IPS DF 4.7 (cell line): ENCODE results near the gene PRKCH.
"Not testable (repeated sequence)": the region's sequence is repeated elsewhere in the genome, so short reads cannot be mapped to it uniquely, and the experiment has no call there.

Experiments used
- DNase-seq: peaks from one replicate; pipeline ENCODE4 v3.0.0-alpha.2; 2013; ENCODE audit warnings: low spot score; ENCODE audit errors: extremely low read depth

The PRKCH gene

DNA sequence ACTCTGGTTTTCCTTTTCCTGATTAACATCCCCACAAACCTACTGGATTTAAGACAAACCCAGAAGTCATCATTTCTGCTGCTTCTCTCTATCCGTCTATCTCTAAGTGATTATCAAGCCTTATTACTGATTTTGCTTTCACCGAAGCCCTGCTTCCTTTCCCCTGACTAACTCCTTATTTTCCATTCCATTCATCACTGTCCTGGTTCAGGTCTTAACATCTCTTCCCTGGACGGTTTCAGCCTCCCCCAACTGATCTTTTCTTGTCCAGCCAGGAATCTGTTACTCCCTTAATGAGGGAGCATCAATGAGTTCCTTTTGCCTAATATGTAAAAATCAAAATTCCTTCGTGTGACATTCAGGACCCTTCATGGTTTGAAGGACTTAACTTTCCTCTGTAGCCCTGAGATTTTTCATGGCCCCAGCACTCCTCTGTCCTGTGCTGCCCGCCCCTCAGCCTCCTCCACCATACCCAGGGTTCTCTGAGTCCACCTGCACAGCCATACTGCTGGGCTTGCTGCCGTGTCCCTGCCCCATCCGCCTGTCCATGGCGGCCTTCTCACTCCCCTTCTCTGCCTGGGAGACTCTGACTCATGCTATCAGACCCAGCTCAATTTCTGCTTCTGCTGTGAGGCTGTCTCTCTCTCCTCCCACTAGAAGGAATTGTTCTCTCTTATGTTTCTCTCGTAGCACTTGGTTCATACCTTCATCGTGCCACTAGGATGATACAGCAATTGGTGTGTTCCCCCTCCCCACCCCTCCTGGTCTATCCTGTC, 206.1 kb downstream of the PRKCH start:
- DNase-seq, result no peak

DNA sequence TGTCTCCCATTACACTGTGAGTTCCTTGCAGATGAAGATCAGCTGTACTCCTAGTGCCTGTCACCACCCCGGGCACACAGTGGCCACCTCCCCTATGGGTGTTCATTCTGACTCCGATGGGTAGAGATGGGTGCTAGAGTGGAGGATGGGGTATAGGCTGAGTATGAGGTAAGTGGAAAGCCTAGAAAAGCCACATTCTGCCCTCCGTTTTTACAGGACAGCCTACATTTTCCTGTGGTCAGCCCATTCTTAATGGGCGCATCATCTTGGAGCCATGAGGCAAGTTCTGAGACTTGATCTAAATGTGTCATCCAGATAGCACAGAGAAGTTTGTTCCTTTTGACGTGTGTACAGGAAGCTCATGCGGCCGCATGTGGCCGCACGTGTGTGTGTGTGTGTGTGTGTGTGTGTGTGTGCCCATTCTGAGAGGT, 207.2 kb downstream of the PRKCH start:
- DNase-seq, result no peak

DNA sequence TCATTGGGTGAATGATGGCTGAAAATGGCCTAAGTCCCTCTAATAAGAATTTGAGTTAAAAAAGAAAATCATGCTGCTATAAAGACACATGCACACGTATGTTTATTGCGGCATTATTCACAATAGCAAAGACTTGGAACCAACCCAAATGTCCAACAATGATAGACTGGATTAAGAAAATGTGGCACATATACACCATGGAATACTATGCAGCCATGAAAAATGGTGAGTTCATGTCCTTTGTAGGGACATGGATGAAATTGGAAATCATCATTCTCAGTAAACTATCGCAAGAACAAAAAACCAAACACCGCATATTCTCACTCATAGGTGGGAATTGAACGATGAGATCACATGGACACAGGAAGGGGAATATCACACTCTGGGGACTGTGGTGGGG, 208.0 kb downstream of the PRKCH start:
- not testable (repeated sequence) for DNase-seq

DNA sequence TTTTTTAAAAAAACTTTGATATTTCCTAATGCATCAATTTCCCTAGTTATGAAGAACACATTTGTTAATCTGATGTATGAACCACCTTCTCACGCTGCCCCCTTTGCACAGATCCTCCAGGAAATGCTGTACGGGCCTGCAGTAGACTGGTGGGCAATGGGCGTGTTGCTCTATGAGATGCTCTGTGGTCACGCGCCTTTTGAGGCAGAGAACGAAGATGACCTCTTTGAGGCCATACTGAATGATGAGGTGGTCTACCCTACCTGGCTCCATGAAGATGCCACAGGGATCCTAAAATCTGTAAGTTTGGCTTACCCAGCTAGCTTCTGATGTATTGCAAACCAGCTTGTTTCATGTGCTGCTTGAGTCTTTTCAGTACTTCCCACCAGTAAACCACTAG, 208.9 kb downstream of the PRKCH start:
- DNase-seq, result no peak

DNA sequence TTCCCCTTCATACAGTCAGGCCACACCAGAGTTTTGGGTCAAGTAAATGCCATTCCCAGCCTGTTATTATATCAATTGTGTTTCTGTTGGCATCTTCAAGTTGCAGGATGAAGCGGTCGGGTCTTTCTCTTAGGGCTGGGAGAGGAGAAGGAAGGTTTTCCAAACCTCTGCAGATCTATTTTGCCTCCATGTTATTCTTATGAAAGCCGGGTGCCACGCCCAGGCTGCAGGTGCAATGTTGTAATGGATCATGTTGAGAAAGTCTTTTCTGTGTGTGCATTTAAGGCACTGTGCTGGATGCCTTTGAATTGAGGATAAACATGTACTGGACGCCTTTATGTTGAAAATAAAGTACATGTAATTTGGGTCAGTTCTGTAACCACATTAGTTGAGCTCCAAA, 209.5 kb downstream of the PRKCH start:
- no peak for DNase-seq

DNA sequence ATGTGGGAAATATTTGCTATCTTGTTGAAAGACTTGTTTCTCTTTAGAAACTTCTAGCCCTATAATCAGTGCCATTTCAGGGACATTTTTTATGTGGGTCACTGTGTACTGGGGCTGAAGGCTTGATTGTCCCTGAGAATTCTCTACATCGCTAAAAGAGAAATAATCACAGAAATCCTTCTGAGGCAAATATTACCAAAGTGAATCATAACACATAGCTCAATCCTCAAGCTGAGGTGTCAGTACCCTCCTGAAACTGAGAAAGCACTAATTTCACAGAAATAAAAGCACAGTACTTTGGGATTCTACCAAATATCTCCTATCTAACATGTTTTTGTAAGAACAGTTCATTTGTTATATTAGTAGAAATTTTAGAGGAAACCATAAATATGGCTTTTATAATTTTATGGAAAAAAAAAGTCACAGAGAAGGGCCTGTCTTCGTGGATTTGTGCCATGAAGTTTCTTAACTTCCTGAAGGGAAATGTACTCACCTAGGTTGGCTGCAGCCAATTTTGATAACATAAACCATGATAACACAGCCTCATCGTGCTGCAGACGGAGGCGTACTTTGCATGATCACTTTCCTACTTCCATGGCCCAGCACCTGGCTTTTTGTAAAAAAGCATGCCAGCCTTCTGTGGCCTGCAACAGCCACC, 210.2 kb downstream of the PRKCH start:
- no peak for DNase-seq

DNA sequence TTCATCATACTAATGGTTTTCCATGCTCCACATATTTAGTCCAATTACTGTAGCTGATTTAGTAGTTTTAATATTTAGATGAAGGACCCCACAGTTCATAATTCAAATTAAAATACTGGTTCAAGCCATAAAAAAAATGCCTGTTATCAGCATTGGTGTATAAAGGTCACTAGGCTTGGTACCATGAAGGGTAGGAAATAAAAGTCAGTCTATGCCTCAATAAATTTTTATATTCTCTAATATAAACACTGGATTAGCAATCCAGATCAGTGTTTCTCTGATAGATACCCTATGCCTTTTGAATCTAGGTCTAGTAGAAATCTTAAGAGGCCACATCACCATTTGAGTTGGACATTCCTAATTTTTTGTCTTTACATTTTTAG, 210.7 kb downstream of the PRKCH start:
- no peak for DNase-seq

DNA sequence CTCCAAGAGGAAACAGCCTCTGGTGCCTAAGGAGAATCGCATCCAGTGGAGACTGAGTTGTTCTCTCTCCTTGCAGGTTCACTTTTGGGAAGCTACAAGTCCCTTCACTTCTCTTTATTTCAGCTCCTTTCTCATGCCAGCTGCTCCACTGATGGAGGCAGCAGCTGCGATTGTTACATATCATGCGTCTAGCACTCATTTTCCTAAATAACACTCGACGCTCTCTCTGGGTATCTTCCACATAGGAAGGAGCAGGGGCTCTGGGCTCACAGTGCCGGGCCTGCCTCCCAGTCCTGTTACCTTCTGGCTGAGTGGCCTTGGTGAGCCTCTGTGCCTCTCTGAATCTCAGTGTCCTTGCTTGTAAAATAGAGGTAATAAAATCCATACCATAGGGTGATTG, 211.4 kb downstream of the PRKCH start:
- DNase-seq, result no peak

DNA sequence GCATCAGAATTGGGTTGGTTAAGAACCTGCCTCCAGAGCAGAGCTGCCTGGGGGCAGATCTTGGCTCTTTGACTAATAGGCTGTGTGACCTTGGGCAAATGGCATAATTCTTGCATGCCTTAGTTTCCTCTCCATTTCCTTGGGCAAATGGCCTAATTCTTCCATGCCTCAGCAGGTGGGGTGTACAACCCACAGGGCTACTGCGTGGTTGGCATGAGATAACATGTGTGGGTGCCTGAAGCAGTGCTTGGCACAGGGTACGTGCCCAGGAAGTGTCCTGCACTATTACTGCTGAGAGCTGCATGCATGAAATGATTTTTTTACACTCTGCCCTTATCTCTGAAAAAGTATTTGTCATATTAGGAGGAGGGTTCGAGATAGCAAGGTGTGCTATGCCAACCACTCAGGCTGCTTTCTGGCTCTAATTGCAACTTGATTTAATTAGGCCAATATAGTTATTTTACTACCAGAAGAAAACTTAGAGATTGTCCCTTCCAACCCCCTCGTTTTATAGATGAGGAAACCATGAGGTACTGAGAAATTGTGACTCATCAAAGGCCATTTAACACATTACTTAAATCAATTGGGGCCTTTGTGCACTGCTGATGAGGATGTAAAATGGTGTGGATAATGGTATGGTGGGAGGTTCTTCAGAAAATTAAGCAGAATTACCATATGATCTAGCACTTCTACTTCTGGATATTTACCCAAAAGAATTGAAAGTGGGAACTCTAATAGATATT, 212.3 kb downstream of the PRKCH start:
- no peak for DNase-seq

DNA sequence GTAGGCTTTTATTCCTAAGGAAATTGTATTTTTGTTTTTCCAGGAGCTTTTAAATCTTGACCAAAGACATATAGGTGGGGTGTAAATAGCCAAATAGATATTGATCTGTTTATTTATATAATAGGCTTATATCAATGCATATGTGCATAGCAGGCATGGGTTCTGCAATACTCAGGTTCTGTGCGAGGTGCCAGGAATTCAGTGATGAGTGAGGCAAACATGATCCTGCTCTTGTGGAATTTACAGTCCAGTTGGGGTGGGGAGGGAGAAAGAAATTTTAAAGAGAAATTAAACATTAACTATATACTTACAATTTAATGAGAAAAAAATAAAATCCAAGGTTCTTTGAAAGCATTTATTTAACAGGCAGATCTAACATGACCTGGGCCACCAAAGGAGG, 213.7 kb downstream of the PRKCH start:
- DNase-seq, result no peak

DNA sequence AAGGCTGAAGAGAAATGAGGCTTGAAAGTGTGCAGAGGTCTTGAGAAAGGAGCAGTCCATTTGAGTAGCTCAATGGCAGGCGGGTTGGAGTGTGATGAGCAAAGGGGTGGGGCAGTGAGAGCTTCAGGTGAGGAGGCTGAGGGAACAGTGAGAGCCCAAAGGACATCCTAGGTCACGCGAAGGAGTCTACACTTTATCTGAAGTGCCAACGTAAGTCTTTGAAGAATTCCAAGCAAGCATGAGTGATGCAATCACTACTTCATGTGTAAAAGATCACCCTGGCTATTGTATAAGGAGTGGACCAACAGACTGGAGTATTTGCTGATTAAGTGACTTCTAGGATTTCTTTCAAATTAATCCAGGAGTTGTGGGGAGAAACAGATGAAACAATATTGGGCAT, 214.1 kb downstream of the PRKCH start:
- DNase-seq, result no peak

DNA sequence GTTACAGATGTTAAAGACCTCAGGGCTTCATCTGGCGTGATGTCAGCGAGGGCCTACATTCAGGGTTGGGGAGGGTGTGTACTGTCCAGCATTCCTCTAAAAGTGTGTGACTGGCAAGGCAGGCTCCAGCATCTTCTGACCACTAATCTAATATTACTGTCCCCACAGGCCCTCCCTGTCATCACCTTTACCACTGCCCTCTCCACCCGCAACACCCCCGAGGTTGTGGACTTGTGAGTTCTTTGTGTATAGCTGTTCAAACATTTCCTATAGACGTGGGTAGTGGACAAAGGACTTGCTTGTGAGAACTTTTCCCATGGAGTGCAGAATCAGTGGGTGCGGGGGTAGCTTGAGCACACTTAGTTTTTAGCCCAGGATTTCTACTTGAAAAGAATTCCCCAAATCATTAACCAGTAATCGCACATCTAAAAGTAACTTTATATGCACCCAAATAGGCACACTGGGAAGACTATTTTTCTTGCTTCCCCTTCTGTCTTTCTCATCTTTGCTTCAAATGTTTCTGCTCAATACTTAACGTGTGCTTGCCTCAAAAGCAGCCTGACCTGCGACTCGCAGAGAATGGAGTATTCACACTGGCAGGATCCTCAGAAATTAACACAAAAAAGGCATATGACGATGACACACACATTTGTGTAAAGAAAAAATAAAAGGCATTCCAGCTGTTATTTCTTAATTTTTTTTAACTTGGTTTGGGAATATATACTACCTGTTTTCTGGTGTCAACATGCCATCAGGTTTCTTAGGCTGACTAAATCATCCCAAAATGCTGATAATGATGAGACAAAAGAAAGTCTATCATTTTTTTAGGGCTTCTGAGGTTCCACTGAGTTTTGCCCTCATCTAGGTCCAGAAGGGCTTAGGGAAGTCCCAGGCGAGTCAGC, 215.5 kb downstream of the PRKCH start:
- DNase-seq, result no peak

DNA sequence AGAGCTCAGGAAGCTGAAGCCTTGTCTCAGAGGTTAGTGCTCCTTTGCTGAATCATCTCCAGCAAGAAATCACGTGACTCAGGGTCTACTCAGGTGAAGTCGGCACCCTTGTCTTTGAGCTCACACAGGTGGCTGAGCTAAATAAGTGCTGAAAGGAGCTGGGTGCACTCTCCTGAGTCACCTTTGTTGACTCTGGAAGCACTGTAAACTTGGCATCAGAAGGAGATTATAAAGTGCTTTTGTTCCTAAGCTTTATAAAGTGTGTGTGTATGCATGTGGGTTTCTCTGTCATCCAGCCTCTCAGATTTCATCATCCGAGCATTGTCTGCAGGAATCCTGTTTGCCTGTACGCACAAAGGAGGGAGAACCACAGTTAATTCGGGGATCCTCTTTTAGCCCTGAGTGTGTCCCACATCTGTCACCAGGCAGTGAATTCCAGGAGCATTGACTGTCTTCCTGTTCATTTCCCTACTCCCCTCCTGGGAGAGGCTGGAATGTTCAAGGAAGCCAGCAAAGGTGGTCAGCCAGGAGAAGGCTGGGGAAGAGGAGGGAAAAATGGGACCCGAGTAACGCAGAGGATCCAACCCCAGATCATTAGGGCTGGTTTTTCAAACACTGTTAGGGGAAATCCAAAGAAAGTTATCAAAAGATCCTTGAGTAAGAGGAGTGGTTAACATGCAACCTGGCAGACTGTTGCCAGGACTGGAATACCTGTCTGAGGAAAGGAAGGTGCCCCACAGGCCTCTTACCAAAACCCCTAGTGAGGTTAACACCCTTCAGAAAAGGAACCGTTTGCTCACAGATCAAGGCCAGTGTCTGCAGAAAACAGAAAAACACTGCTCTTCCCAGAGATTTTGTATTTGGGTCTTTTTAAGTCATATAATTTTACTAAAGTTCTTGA, 216.4 kb downstream of the PRKCH start:
- DNase-seq, result no peak

DNA sequence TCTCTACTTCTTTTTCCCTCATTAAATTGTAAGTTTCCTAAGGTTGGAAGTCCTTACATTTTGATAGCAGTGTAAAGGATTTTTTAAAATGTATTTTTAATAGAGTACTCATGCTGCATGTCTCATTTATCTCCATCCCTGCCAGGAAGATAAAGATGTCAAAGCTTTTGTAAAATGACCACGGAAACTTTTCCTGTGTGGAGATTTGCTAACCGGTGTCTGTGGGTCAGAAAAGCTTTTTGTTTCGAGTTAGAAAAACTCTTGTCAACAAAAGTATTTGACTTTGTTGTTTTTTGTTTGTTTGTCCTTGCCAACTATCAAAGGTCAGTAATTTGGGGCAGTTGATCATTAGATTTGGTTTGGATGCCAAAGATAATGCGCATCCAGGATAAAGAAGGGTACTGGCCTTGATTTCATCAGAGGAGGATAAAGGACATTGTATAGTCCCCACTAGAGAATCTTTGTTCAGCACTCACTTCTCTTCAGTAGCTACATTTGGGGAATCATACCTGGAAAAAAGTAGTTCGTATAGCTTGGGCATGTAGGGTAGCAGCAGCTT, 217.2 kb downstream of the PRKCH start:
- DNase-seq, result no peak

DNA sequence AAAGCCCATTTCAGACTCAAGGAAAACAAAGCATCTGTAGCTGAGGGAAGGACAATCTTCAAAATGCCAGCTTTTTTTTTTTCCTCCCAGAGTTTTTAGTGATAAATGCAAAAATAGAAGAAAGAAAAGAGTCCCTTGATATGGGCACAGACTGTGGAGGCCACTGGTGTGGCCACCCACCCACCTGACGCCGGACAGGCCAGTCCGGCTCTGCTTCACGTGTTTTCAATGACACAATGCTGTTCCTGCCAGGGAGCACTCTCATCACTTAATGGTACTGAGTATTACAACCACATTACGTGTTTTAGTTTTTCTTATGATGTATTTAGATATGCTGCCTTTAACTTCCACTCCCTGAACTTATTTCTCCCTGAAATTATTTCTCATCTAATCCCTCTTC, 218.3 kb downstream of the PRKCH start:
- no peak for DNase-seq

DNA sequence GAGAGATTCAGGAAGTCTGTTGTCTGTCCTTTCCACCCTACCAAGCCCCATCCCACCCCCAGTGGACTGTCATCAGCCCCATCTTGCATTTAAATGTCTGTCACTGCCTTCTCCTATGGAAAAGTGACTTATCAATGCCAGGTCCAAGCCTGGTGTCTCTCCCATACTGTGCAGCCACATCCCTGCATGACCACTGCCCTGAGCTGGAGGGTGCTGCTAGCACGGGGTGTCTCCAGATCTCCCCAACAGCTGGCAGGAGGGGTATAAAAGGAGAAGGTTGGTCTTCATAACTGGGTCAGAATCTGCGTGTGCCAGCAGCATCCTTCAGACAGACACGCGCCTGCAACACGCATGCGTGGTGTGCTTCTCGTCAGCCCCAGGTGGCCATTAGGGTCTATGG, 219.6 kb downstream of the PRKCH start:
- no peak for DNase-seq

DNA sequence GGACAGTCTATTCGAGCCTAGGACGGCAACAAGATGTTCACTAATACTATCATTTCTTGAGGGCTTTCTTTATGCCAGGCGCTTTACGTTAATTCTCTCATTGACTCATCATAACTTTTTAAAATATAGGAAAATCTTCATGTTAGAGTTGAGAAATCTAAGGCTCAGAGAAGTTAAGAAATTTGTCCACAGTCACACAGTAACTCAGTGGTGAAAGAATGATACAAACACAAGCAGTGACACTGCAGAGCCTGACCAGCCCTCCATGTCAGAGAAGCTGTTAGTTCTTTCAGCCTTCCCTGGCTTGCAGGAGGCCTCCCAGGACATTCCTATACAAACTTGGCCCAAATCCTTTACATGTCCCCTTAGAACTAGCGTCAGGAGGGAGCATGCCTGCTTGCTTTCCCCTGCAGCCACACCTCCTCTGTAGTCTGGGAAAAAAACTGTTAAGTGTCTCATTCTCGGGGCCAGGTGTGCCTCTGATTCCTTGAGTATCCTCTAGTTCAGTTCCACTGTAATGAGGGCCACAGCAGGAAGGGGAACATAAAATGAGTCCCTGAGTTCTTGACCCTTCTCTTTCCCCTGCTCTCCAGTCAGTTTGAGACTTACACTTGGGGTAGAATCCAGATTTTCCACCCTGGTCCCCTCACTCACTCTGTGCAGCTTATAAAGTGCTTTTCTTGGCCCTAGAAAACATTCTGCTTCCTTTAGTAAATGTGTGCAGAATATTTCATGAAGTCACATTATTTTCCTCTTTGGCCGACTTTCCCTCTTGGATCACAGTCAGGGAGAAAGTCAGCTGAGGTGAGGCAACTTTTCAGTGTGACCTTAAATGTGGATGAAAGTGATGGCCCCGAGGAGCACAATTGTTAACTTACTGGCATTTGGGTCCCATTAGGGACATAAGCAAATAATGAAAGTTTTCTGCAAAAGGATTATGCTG, 221.7 kb downstream of the PRKCH start:
- no peak for DNase-seq

DNA sequence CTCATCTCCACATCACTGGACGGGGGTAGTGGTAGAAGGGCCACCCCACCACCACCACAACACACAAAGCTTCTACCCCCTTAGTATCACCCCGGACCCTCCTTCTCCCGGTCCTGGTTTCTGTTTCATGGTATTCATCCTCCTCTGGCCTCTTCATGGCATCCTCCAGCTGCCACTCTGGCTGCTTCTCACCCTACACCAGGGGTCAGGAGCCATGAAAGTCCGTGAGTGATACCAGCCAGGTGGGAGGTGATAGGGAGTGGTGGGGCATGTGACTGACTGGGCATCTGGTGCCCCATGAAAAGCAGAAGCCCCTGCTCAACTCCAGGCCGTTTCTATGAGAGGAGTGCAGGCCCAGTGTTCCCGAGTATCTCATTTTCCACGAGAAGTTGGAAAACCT, 222.6 kb downstream of the PRKCH start:
- DNase-seq, result no peak
